ENCODE data around the gene SALL3.

Gene SALL3

GRCh38 chr18:79000997-79001396 is 21.4 kb downstream of the SALL3 start:
- no peak for TF ChIP-seq EZH2 (optimal IDR thresholded peaks at IDR 0.05; ENCODE audit: low read depth, low read length)
- TF ChIP-seq CTCF (IDR thresholded peaks at IDR 0.05; ENCODE audit: low read length): no peak
- TF ChIP-seq EZH2phosphoT487 (IDR thresholded peaks at IDR 0.05; ENCODE audit: low read length): no peak
- Histone ChIP-seq H3K27me3 (replicated peaks; ENCODE audit: insufficient read depth, low read length) (no peaks in the 10 kb centered on the region), H3K4me1 (ENCODE audit: low read length) (no peaks in the 10 kb centered on the region), H3K9me2 (replicated peaks; ENCODE audit: insufficient read depth, low read length) (no peaks in the 10 kb centered on the region), H3K4me2 (ENCODE audit: low read depth, low read length) (no peak overlapping the region), H3K9me3 (replicated peaks; ENCODE audit: insufficient read depth, low read length) (no peaks in the 10 kb centered on the region), H3F3A (ENCODE audit: insufficient read depth, low read length) (no peaks in the 10 kb centered on the region), H3K4me3 (ENCODE audit: low read length) (no peak overlapping the region), H3K36me3 (replicated peaks; ENCODE audit: insufficient read depth, low read length) (no peaks in the 10 kb centered on the region), H3K9ac (ENCODE audit: low read length) (no peak overlapping the region), H4K20me1 (ENCODE audit: insufficient read depth, low read length) (no peaks in the 10 kb centered on the region), H3K27ac (ENCODE audit: low read length) (no peak overlapping the region), H3K79me2 (ENCODE audit: low read length) (no peaks in the 10 kb centered on the region), H2AFZ (ENCODE audit: low read length) (no peak overlapping the region)
- DNase-seq: no peak

DNA sequence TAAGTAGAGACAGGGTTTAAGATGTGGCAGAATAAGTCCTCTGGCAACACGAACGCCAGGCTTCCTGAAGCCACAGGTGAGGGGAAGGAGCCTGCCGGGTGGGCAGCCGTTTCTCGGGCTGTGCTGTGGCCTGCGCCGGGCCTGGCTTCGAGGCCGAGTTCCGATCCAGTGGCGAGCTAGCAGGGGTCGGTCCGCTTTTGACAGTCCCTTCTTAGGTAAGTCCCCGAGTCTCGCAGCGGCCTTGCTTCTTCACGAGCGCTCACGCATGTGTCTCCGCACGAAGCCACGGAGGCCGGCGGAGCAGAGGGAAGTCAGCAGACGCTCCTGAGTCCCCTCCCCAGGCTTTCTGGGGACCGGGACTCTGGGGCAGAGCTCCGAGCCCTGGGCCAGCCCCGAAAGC is 26.0 kb downstream of the SALL3 start:
- H3K4me1 ChIP-seq (ENCODE audit: low read length): no peaks in the 10 kb centered on the region
- no peaks in the 10 kb centered on the region for H3K9me2 ChIP-seq (replicated peaks; ENCODE audit: insufficient read depth, low read length)
- no peaks in the 10 kb centered on the region for H4K20me1 ChIP-seq (ENCODE audit: insufficient read depth, low read length)
- no peaks in the 10 kb centered on the region for H3K27me3 ChIP-seq (replicated peaks; ENCODE audit: insufficient read depth, low read length)
- no peaks in the 10 kb centered on the region for H3K79me2 ChIP-seq (ENCODE audit: low read length)
- no peaks in the 10 kb centered on the region for H3F3A ChIP-seq (ENCODE audit: insufficient read depth, low read length)
- no peak overlapping the region for H3K4me3 ChIP-seq (ENCODE audit: low read length)
- no peak overlapping the region for H3K27ac ChIP-seq (ENCODE audit: low read length)
- TF ChIP-seq CTCF (IDR thresholded peaks at IDR 0.05; ENCODE audit: low read length): no peak
- TF ChIP-seq EZH2 (optimal IDR thresholded peaks at IDR 0.05; ENCODE audit: low read depth, low read length): no peak
- TF ChIP-seq EZH2phosphoT487 (IDR thresholded peaks at IDR 0.05; ENCODE audit: low read length): no peak
- H3K36me3 ChIP-seq (replicated peaks; ENCODE audit: insufficient read depth, low read length): no peaks in the 10 kb centered on the region
- DNase-seq: no peak
- no peaks in the 10 kb centered on the region for H3K9me3 ChIP-seq (replicated peaks; ENCODE audit: insufficient read depth, low read length)
- no peak overlapping the region for H3K9ac ChIP-seq (ENCODE audit: low read length)
- no peak overlapping the region for H2AFZ ChIP-seq (ENCODE audit: low read length)
- no peak overlapping the region for H3K4me2 ChIP-seq (ENCODE audit: low read depth, low read length)

GRCh38 chr18:79006106-79006795 is 26.6 kb downstream of the SALL3 start:
- DNase-seq: no peak
- H2AFZ ChIP-seq (ENCODE audit: low read length): no peak overlapping the region
- no peak overlapping the region for H3K4me3 ChIP-seq (ENCODE audit: low read length)
- H3K4me2 ChIP-seq (ENCODE audit: low read depth, low read length): no peak overlapping the region
- H4K20me1 ChIP-seq (ENCODE audit: insufficient read depth, low read length): no peaks in the 10 kb centered on the region
- H3K79me2 ChIP-seq (ENCODE audit: low read length): no peaks in the 10 kb centered on the region
- no peak overlapping the region for H3K27ac ChIP-seq (ENCODE audit: low read length)
- H3F3A ChIP-seq (ENCODE audit: insufficient read depth, low read length): no peaks in the 10 kb centered on the region
- no peaks in the 10 kb centered on the region for H3K27me3 ChIP-seq (replicated peaks; ENCODE audit: insufficient read depth, low read length)
- H3K9me3 ChIP-seq (replicated peaks; ENCODE audit: insufficient read depth, low read length): no peaks in the 10 kb centered on the region
- no peak overlapping the region for H3K9ac ChIP-seq (ENCODE audit: low read length)
- H3K4me1 ChIP-seq (ENCODE audit: low read length): no peaks in the 10 kb centered on the region
- TF ChIP-seq EZH2phosphoT487 (IDR thresholded peaks at IDR 0.05; ENCODE audit: low read length) (no peak), CTCF (IDR thresholded peaks at IDR 0.05; ENCODE audit: low read length) (no peak), EZH2 (optimal IDR thresholded peaks at IDR 0.05; ENCODE audit: low read depth, low read length) (no peak)
- no peaks in the 10 kb centered on the region for H3K36me3 ChIP-seq (replicated peaks; ENCODE audit: insufficient read depth, low read length)
- H3K9me2 ChIP-seq (replicated peaks; ENCODE audit: insufficient read depth, low read length): no peaks in the 10 kb centered on the region
